ENCODE measurements around the gene P2RY13. TPM values are rescaled to one million over a fixed set of nuclear protein-coding genes. Genes with fewer than 3 reads are reported as not detected.

P2RY13 gene
- total RNA-seq (2013; cell fraction: nucleolus; rRNA removed) = not detected in 2 replicates
- not detected in 2 replicates for total RNA-seq (2014; rRNA removed)
- total RNA-seq (2014; rRNA removed; fragmentation: Illumina TruSeq; extraction: Trizol) = not detected in 2 replicates
- total RNA-seq (2021) = not detected in 2 replicates
- polyA plus RNA-seq (2011; ENCODE audit: low read depth) = not detected
- not detected in 2 replicates for polyA plus RNA-seq (2011; rRNA removed)
- polyA plus RNA-seq (2011; cell fraction: cytosol; rRNA removed) = not detected in 2 replicates
- polyA plus RNA-seq (2011; cell fraction: nucleus; rRNA removed) = not detected in 2 replicates
- not detected in 2 replicates for polyA plus RNA-seq (2012)
- polyA plus RNA-seq (2014; fragmentation: Illumina TruSeq; extraction: Trizol) = not detected in 2 replicates
- polyA plus RNA-seq (2014; fragmentation: Nextera tagmentation; extraction: Ambion mirVana) = not detected
- not detected in 2 replicates for polyA plus RNA-seq (2014; rRNA removed)
- polyA plus RNA-seq (2016; fragmentation: Nextera tagmentation; extraction: Ambion mirVana) = not detected
- polyA minus RNA-seq (2011; rRNA and poly(A)+ RNA removed) = not detected in 2 replicates
- not detected in 2 replicates for polyA minus RNA-seq (2011; cell fraction: cytosol; rRNA and poly(A)+ RNA removed)
- not detected in 2 replicates for polyA minus RNA-seq (2011; cell fraction: nucleus; rRNA and poly(A)+ RNA removed)
- not detected for Bru-seq, nascent RNA
- BruChase-seq, experiment 1, labeled RNA remaining after a 6-hour chase = not detected
- BruChase-seq, experiment 2, labeled RNA remaining after a 2-hour chase = not detected
- long read RNA-seq, experiment 1 = 0 reads
- long read RNA-seq, experiment 2 = 0 reads

DNA sequence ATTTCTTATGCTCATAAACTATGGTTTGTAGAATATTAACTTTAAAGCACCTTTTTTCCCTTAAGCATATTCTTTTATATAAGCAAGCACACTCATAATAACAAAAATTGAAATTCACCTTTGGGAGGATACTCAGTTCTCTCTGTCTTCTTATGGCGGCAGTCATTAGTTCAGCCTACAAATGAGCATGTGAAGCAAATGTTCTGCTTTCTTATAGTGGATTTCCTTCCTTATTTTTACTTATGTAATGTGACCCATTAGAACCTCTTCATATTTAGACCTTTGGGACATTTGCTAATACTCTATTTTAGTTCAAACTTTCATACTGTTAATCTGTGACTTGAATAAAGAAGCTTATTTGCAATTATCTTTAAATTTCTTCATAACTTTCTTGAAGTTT, at the start of gene P2RY13:
Gene P2RY13, minus strand, starts transcription at position 187 of the 400 bp plus-strand sequence. Its CDS starts 21 bp downstream, at position 166.
- H4K20me1 ChIP-seq (ENCODE audit: control insufficient read depth, insufficient read depth) = no peaks in the 10 kb centered on the region
- TF ChIP-seq CREB1 (IDR thresholded peaks at IDR 0.05; ENCODE audit: low read depth) (no peak), FOXK2 (IDR thresholded peaks at IDR 0.05) (no peak), JUND (IDR thresholded peaks at IDR 0.05; ENCODE audit: low read depth, low read length) (no peak), ZNF24 (IDR thresholded peaks at IDR 0.05) (no peak), MYB (IDR thresholded peaks at IDR 0.05; ENCODE audit: borderline replicate concordance, low read depth, low read length) (no peak), RFX5 (IDR thresholded peaks at IDR 0.05; ENCODE audit: low read depth, low read length) (no peak), SUPT20H (IDR thresholded peaks at IDR 0.05; ENCODE audit: borderline replicate concordance, control insufficient read depth, low read depth, low read length) (no peak), IKZF2 (IDR thresholded peaks at IDR 0.05) (no peak), ZNF274 (IDR thresholded peaks at IDR 0.05; ENCODE audit: insufficient read depth, insufficient read length) (no peak), IRF4 (IDR thresholded peaks at IDR 0.05; ENCODE audit: low read depth, low read length) (no peak)
- TF ChIP-seq, protein P1, sequence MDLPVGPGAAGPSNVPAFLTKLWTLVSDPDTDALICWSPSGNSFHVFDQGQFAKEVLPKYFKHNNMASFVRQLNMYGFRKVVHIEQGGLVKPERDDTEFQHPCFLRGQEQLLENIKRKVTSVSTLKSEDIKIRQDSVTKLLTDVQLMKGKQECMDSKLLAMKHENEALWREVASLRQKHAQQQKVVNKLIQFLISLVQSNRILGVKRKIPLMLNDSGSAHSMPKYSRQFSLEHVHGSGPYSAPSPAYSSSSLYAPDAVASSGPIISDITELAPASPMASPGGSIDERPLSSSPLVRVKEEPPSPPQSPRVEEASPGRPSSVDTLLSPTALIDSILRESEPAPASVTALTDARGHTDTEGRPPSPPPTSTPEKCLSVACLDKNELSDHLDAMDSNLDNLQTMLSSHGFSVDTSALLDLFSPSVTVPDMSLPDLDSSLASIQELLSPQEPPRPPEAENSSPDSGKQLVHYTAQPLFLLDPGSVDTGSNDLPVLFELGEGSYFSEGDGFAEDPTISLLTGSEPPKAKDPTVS (IDR thresholded peaks at IDR 0.05; ENCODE audit: low read depth, low read length) = no peak
- TF ChIP-seq, protein P2, sequence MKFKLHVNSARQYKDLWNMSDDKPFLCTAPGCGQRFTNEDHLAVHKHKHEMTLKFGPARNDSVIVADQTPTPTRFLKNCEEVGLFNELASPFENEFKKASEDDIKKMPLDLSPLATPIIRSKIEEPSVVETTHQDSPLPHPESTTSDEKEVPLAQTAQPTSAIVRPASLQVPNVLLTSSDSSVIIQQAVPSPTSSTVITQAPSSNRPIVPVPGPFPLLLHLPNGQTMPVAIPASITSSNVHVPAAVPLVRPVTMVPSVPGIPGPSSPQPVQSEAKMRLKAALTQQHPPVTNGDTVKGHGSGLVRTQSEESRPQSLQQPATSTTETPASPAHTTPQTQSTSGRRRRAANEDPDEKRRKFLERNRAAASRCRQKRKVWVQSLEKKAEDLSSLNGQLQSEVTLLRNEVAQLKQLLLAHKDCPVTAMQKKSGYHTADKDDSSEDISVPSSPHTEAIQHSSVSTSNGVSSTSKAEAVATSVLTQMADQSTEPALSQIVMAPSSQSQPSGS (IDR thresholded peaks at IDR 0.05; ENCODE audit: low read length) = no peak
- no peaks in the 10 kb centered on the region for H3K79me2 ChIP-seq (ENCODE audit: control insufficient read depth, insufficient read depth, low read length)
- H3K4me1 ChIP-seq (ENCODE audit: control insufficient read depth, insufficient read depth, low read length) = no peaks in the 10 kb centered on the region
- ChIA-PET CTCF (interaction anchor here (0.7 to 2.5 kb wide), 3 partner anchors 32 to 510 kb away, joined by 3 to 12 read pairs (median 3); no protein-coding TSS in a partner anchor), SMC1A (ENCODE audit: uncharacterized antibody, unreplicated experiment) (no interaction called here), RAD21 (ENCODE audit: unreplicated experiment) (no interaction called here), POLR2A (no interaction called here)
- ATAC-seq = no peak
- H3K4me3 ChIP-seq = no peak within 1 kb of the TSS
- H3K9ac ChIP-seq (ENCODE audit: control insufficient read depth, insufficient read depth, low read length) = no peak within 1 kb of the TSS
- H3K36me3 ChIP-seq (ENCODE audit: control insufficient read depth in 2 of 2, insufficient read depth in 2 of 2, low read length in 1 of 2) = no peaks in the 10 kb centered on the region
- no peak for DNase-seq (ENCODE audit: low read depth, low spot score)
- in situ Hi-C loops (cut with MboI) (no loop called here), intact Hi-C loops (cut with micrococcal nuclease; ENCODE audit: unreplicated experiment) (no loop called here)
- no peaks in the 10 kb centered on the region for H3K9me3 ChIP-seq (replicated peaks; ENCODE audit: control insufficient read depth, insufficient read depth, low read length)
- 0 out of 4 replicates have a peak, but pooled peaks cover 0 to 3% of the 10 kb centered on the region in 2 experiments for H3K27me3 ChIP-seq (replicated peaks in 1 of 2; ENCODE audit: control insufficient read depth in 2 of 2, insufficient read depth in 2 of 2, low read length in 1 of 2)
- 90% methylated on average over 1 of the region's 1 CpG for WGBS (ENCODE audit: insufficient coverage, insufficient replicate concordance, low lambda C conversion rate, missing lambda C conversion rate)
- no peak for FAIRE-seq
- no TSS peak for BruUV-seq (replicated peaks)
- no peak within 1 kb of the TSS for H3K4me2 ChIP-seq (ENCODE audit: control insufficient read depth, insufficient read depth)
- H3K27ac ChIP-seq (ENCODE audit: control insufficient read depth, insufficient read depth) = no peak within 1 kb of the TSS
- H2AFZ ChIP-seq (ENCODE audit: control insufficient read depth, low read depth, low read length) = no peak within 1 kb of the TSS
